Measurements from ENCODE around the gene ITGA2B.
"Not testable (repeated sequence)": the region's sequence is repeated elsewhere in the genome, so short reads cannot be mapped to it uniquely, and the experiment has no call there.

ITGA2B gene

GRCh38 chr17:44347206-44348055 lies 42.0 kb downstream of the ITGA2B start:
- not testable (repeated sequence) for H3K4me1 ChIP-seq (ENCODE audit: insufficient read depth, low read length); H3K9me3 ChIP-seq (ENCODE audit: control insufficient read depth, insufficient read depth, low read length); H3K9ac ChIP-seq (ENCODE audit: low read depth, low read length); H3K36me3 ChIP-seq (ENCODE audit: insufficient read depth, low read length)

- no peak overlapping the region for H3K9ac ChIP-seq (ENCODE audit: low read depth, low read length)
- H3K36me3 ChIP-seq (ENCODE audit: insufficient read depth, low read length), result no peaks in the 10 kb centered on the region
- no peaks in the 10 kb centered on the region for H3K4me1 ChIP-seq (ENCODE audit: insufficient read depth, low read length)
- H3K9me3 ChIP-seq (ENCODE audit: control insufficient read depth, insufficient read depth, low read length), result no peaks in the 10 kb centered on the region
Measured at GRCh38 chr17:44346064-44346844, 43.2 kb downstream of the ITGA2B start.

- Histone ChIP-seq H3K36me3 (ENCODE audit: insufficient read depth, low read length) (no peaks in the 10 kb centered on the region), H3K9me3 (ENCODE audit: control insufficient read depth, insufficient read depth, low read length) (no peaks in the 10 kb centered on the region), H3K4me1 (ENCODE audit: insufficient read depth, low read length) (no peaks in the 10 kb centered on the region), H3K9ac (ENCODE audit: low read depth, low read length) (peak overlapping the region; percentile 79)
Measured at GRCh38 chr17:44345454-44346026, 43.9 kb downstream of the ITGA2B start.

- H3K9ac ChIP-seq (ENCODE audit: low read depth, low read length), result peak within 1 kb of the TSS; percentile 79
- H3K4me1 ChIP-seq (ENCODE audit: insufficient read depth, low read length), result no peaks in the 10 kb centered on the region
- H3K9me3 ChIP-seq (ENCODE audit: control insufficient read depth, insufficient read depth, low read length), result no peaks in the 10 kb centered on the region
- no peaks in the 10 kb centered on the region for H3K36me3 ChIP-seq (ENCODE audit: insufficient read depth, low read length)
Measured at GRCh38 chr17:44344939-44345453, 44.5 kb downstream of the ITGA2B start, which contains the start of gene GRN. Gene GRN, plus strand, starts transcription at chr17:44345302. Its CDS starts 3,863 bp downstream, at chr17:44349165.

GRCh38 chr17:44343510-44344209 lies 45.8 kb downstream of the ITGA2B start:
- Histone ChIP-seq H3K9ac (ENCODE audit: low read depth, low read length) (no peak overlapping the region), H3K36me3 (ENCODE audit: insufficient read depth, low read length) (no peaks in the 10 kb centered on the region), H3K9me3 (ENCODE audit: control insufficient read depth, insufficient read depth, low read length) (no peaks in the 10 kb centered on the region), H3K4me1 (ENCODE audit: insufficient read depth, low read length) (no peaks in the 10 kb centered on the region)

GRCh38 chr17:44340553-44340952 lies 48.9 kb downstream of the ITGA2B start:
- not testable (repeated sequence) for H3K9ac ChIP-seq (ENCODE audit: low read depth, low read length); H3K36me3 ChIP-seq (ENCODE audit: insufficient read depth, low read length); H3K9me3 ChIP-seq (ENCODE audit: control insufficient read depth, insufficient read depth, low read length); H3K4me1 ChIP-seq (ENCODE audit: insufficient read depth, low read length)

GRCh38 chr17:44338702-44339101 lies 50.7 kb downstream of the ITGA2B start:
- no peak overlapping the region for H3K9ac ChIP-seq (ENCODE audit: low read depth, low read length)
- H3K9me3 ChIP-seq (ENCODE audit: control insufficient read depth, insufficient read depth, low read length), result no peaks in the 10 kb centered on the region
- H3K36me3 ChIP-seq (ENCODE audit: insufficient read depth, low read length), result no peaks in the 10 kb centered on the region
- peaks cover 12% of the 10 kb centered on the region for H3K4me1 ChIP-seq (ENCODE audit: insufficient read depth, low read length)

- H3K36me3 ChIP-seq (ENCODE audit: insufficient read depth, low read length), result no peaks in the 10 kb centered on the region
- peaks cover 13% of the 10 kb centered on the region for H3K4me1 ChIP-seq (ENCODE audit: insufficient read depth, low read length)
Measured at GRCh38 chr17:44335968-44336367, 53.5 kb downstream of the ITGA2B start.

GRCh38 chr17:44335564-44335963 lies 53.9 kb downstream of the ITGA2B start:
- Histone ChIP-seq H3K9me3 (ENCODE audit: control insufficient read depth, insufficient read depth, low read length) (no peaks in the 10 kb centered on the region), H3K4me1 (ENCODE audit: insufficient read depth, low read length) (peaks cover 13% of the 10 kb centered on the region), H3K36me3 (ENCODE audit: insufficient read depth, low read length) (no peaks in the 10 kb centered on the region), H3K9ac (ENCODE audit: low read depth, low read length) (no peak overlapping the region)

More at GRCh38 chr17:44335968-44336367, 53.5 kb downstream of the ITGA2B start:
- no peaks in the 10 kb centered on the region for H3K9me3 ChIP-seq (ENCODE audit: control insufficient read depth, insufficient read depth, low read length)
- H3K9ac ChIP-seq (ENCODE audit: low read depth, low read length), result no peak overlapping the region

GRCh38 chr17:44334727-44335126 lies 54.7 kb downstream of the ITGA2B start:
- Histone ChIP-seq H3K9me3 (ENCODE audit: control insufficient read depth, insufficient read depth, low read length) (no peaks in the 10 kb centered on the region), H3K4me1 (ENCODE audit: insufficient read depth, low read length) (peaks cover 13% of the 10 kb centered on the region), H3K36me3 (ENCODE audit: insufficient read depth, low read length) (no peaks in the 10 kb centered on the region), H3K9ac (ENCODE audit: low read depth, low read length) (no peak overlapping the region)

GRCh38 chr17:44334315-44334714 lies 55.1 kb downstream of the ITGA2B start:
- H3K9me3 ChIP-seq (ENCODE audit: control insufficient read depth, insufficient read depth, low read length), result no peaks in the 10 kb centered on the region
- no peak overlapping the region for H3K9ac ChIP-seq (ENCODE audit: low read depth, low read length)
- peaks cover 13% of the 10 kb centered on the region for H3K4me1 ChIP-seq (ENCODE audit: insufficient read depth, low read length)
- no peaks in the 10 kb centered on the region for H3K36me3 ChIP-seq (ENCODE audit: insufficient read depth, low read length)

GRCh38 chr17:44333371-44333770 lies 56.1 kb downstream of the ITGA2B start:
- peaks cover 11% of the 10 kb centered on the region for H3K4me1 ChIP-seq (ENCODE audit: insufficient read depth, low read length)
- H3K36me3 ChIP-seq (ENCODE audit: insufficient read depth, low read length), result no peaks in the 10 kb centered on the region
- H3K9me3 ChIP-seq (ENCODE audit: control insufficient read depth, insufficient read depth, low read length), result no peaks in the 10 kb centered on the region
- no peak overlapping the region for H3K9ac ChIP-seq (ENCODE audit: low read depth, low read length)

- peaks cover 9% of the 10 kb centered on the region; the same call in 1 of the 2 replicates for H3K4me1 ChIP-seq (ENCODE audit: insufficient read depth, low read length)
- H3K36me3 ChIP-seq (ENCODE audit: insufficient read depth, low read length), result no peaks in the 10 kb centered on the region
- H3K9ac ChIP-seq (ENCODE audit: low read depth, low read length), result no peak overlapping the region
- no peaks in the 10 kb centered on the region for H3K9me3 ChIP-seq (ENCODE audit: control insufficient read depth, insufficient read depth, low read length)
Measured at GRCh38 chr17:44331249-44331760, 58.1 kb downstream of the ITGA2B start.

- not testable (repeated sequence) for H3K9me3 ChIP-seq (ENCODE audit: control insufficient read depth, insufficient read depth, low read length); H3K36me3 ChIP-seq (ENCODE audit: insufficient read depth, low read length); H3K4me1 ChIP-seq (ENCODE audit: insufficient read depth, low read length); H3K9ac ChIP-seq (ENCODE audit: low read depth, low read length)
Measured at GRCh38 chr17:44330263-44330662, 59.2 kb downstream of the ITGA2B start.

Measured in ES-I3 (cell line).